H1 (cell line): ENCODE data around the gene ATP11A. TPM values are rescaled to one million over a fixed set of nuclear protein-coding genes. Genes with fewer than 3 reads are reported as not detected.

ENCODE experiments used
- CTCF ChIA-PET: fragments of 300-600 bp; sonication (Branson Sonifier 250); formaldehyde crosslinking; loops from one replicate; lab custom pipeline; 2021; ENCODE audit not compliant: partially characterized antibody; lab: Charles Lee
- POLR2A ChIA-PET: fragments of 300-600 bp; sonication (Branson Sonifier 250); formaldehyde crosslinking; loops from one replicate; lab custom pipeline; 2021; ENCODE audit warnings: inconsistent platforms; ENCODE audit not compliant: partially characterized antibody; lab: Charles Lee
- DNase-seq, 2 experiments: peaks; one replicate each; pipeline versions ENCODE4 v3.0.0 to v3.0.0-alpha.2; 2010 to 2022; ENCODE audit warnings: low spot score in 2 of 2, low read depth in 1 of 2, mixed read lengths in 1 of 2
- FAIRE-seq: peaks from 2 replicates; lab custom pipeline; 2011; peaks lifted over from hg19 to GRCh38; lab: Jason Lieb, UNC
- H2AFZ ChIP-seq: 2 replicates; pipeline ENCODE4 v1.8.1; 2012; ENCODE audit warnings: low read length, inconsistent platforms
- H2AK5ac ChIP-seq: 2 replicates; pipeline ENCODE4 v1.6.1; 2013; ENCODE audit warnings: low read depth, low read length
- H2BK120ac ChIP-seq: replicated peaks from 2 replicates; pipeline ENCODE3; 2013; ENCODE audit warnings: low read depth, low read length, inconsistent platforms
- H2BK12ac ChIP-seq: 2 replicates; pipeline ENCODE4 v1.6.1; 2013; ENCODE audit warnings: low read depth, low read length
- H2BK15ac ChIP-seq: 2 replicates; pipeline ENCODE4 v1.6.1; 2013; ENCODE audit warnings: low read length
- H2BK20ac ChIP-seq: 2 replicates; pipeline ENCODE4 v1.6.1; 2013; ENCODE audit warnings: low read length
- H2BK5ac ChIP-seq: 2 replicates; pipeline ENCODE4 v1.6.1; 2013; ENCODE audit warnings: low read depth, low read length
- H3K14ac ChIP-seq: 2 replicates; pipeline ENCODE4 v1.6.1; 2013; ENCODE audit warnings: inconsistent platforms; ENCODE audit not compliant: insufficient read length
- H3K18ac ChIP-seq: 2 replicates; pipeline ENCODE4 v1.6.1; 2013; ENCODE audit warnings: low read length; ENCODE audit errors: extremely low read depth
- H3K23ac ChIP-seq: 2 replicates; pipeline ENCODE4 v1.6.1; 2013; ENCODE audit warnings: inconsistent platforms; ENCODE audit not compliant: insufficient read length
- H3K23me2 ChIP-seq: 2 replicates; pipeline ENCODE4 v1.6.1; 2013; ENCODE audit warnings: low read depth, low read length
- H3K27ac ChIP-seq: 2 replicates; pipeline ENCODE4 v1.6.1; 2011; ENCODE audit warnings: low read depth, low read length, inconsistent platforms
- H3K27me3 ChIP-seq, 4 experiments: replicated peaks in 1 of 4; 1 replicate in 1 of 4; 2 replicates in 3 of 4; pipeline versions ENCODE4 v1.6.1 to v1.8.1; 2011 to 2013; ENCODE audit warnings: low read length in 3 of 4, mild to moderate bottlenecking in 3 of 4, inconsistent platforms in 2 of 4, mixed read lengths in 2 of 4, moderate library complexity in 1 of 4; ENCODE audit not compliant: control insufficient read depth in 3 of 4, insufficient read depth in 3 of 4; ENCODE audit errors: extremely low read depth in 1 of 4
- H3K36me3 ChIP-seq, 4 experiments: 2 replicates each; pipeline versions ENCODE4 v1.6.1 to v1.8.1; 2011 to 2013; ENCODE audit warnings: mild to moderate bottlenecking in 4 of 4, low read length in 3 of 4, moderate library complexity in 2 of 4, control low read depth in 1 of 4, inconsistent platforms in 1 of 4; ENCODE audit not compliant: insufficient read depth in 4 of 4, control insufficient read depth in 2 of 4
- H3K4ac ChIP-seq: replicated peaks from 2 replicates; pipeline ENCODE3; 2013; ENCODE audit warnings: low read length, low read depth, mixed read lengths, inconsistent platforms; ENCODE audit not compliant: insufficient read length
- H3K4me1 ChIP-seq, 4 experiments: replicated peaks in 1 of 4; 1 replicate in 1 of 4; 2 replicates in 3 of 4; pipeline versions ENCODE4 v1.6.1 to v1.8.1; 2011 to 2013; ENCODE audit warnings: low read length in 3 of 4, inconsistent platforms in 2 of 4, mixed read lengths in 1 of 4; ENCODE audit not compliant: insufficient read depth in 4 of 4, control insufficient read depth in 3 of 4
- H3K4me2 ChIP-seq, 2 experiments: 2 replicates each; pipeline versions ENCODE4 v1.6.1 to v1.8.1; 2011 to 2013; ENCODE audit warnings: low read depth in 2 of 2, low read length in 2 of 2, control low read depth in 1 of 2, inconsistent platforms in 1 of 2, mild to moderate bottlenecking in 1 of 2; ENCODE audit not compliant: insufficient read depth in 1 of 2
- H3K4me3 ChIP-seq, 4 experiments: fragments of 200-600, 300-600 bp in 1 of 4; sonication (generic), shearing (Covaris generic), sonication (Bioruptor Twin) in 1 of 4; 2 replicates each; pipeline versions ENCODE4 v1.5.1 to v1.8.1; 2011 to 2016; ENCODE audit warnings: low read length in 4 of 4, low read depth in 3 of 4, control low read depth in 2 of 4, inconsistent platforms in 2 of 4, mild to moderate bottlenecking in 2 of 4, mixed read lengths in 1 of 4, moderate library complexity in 1 of 4; ENCODE audit not compliant: insufficient read depth in 2 of 4; ENCODE audit errors: extremely low read depth in 1 of 4
- H3K56ac ChIP-seq: replicated peaks from 2 replicates; pipeline ENCODE3; 2013; ENCODE audit warnings: low read depth, mild to moderate bottlenecking, mixed read lengths, low read length, inconsistent platforms; ENCODE audit not compliant: insufficient read length
- H3K79me1 ChIP-seq: 2 replicates; pipeline ENCODE4 v1.6.1; 2013; ENCODE audit warnings: low read depth, low read length, control low read depth
- H3K79me2 ChIP-seq, 2 experiments: 2 replicates each; pipeline versions ENCODE4 v1.6.1 to v1.8.1; 2012 to 2013; ENCODE audit warnings: low read length in 2 of 2, mild to moderate bottlenecking in 2 of 2, inconsistent platforms in 1 of 2; ENCODE audit not compliant: insufficient read depth in 2 of 2, control insufficient read depth in 1 of 2
- H3K9ac ChIP-seq, 4 experiments: replicated peaks in 1 of 4; 1 replicate in 1 of 4; 2 replicates in 3 of 4; pipeline versions ENCODE4 v1.6.1 to v1.8.1; 2011 to 2013; ENCODE audit warnings: low read depth in 3 of 4, low read length in 3 of 4, control low read depth in 2 of 4, mild to moderate bottlenecking in 2 of 4, moderate library complexity in 2 of 4, inconsistent platforms in 1 of 4; ENCODE audit errors: extremely low read depth in 1 of 4
- H3K9me3 ChIP-seq, 2 experiments: 2 replicates each; pipeline versions ENCODE4 v1.6.1 to v1.8.1; 2012 to 2013; ENCODE audit warnings: mild to moderate bottlenecking in 2 of 2, moderate library complexity in 2 of 2, control low read depth in 1 of 2, inconsistent platforms in 1 of 2, low read depth in 1 of 2, low read length in 1 of 2, mixed read lengths in 1 of 2; ENCODE audit not compliant: insufficient read depth in 2 of 2
- H4K20me1 ChIP-seq, 2 experiments: replicated peaks in 1 of 2; 2 replicates each; pipeline versions ENCODE3 to v1.8.1; 2011 to 2013; ENCODE audit warnings: inconsistent platforms in 2 of 2, low read length in 2 of 2, mild to moderate bottlenecking in 1 of 2; ENCODE audit not compliant: insufficient read depth in 2 of 2, control insufficient read depth in 1 of 2
- H4K5ac ChIP-seq: 2 replicates; pipeline ENCODE4 v1.6.1; 2013; ENCODE audit warnings: low read length, low read depth, mixed read lengths, inconsistent platforms; ENCODE audit not compliant: insufficient read length
- H4K8ac ChIP-seq: 2 replicates; pipeline ENCODE4 v1.8.0; 2013; ENCODE audit warnings: mild to moderate bottlenecking, moderate library complexity, low read length, inconsistent platforms; ENCODE audit not compliant: insufficient read depth; ENCODE audit errors: extremely low read depth
- H4K91ac ChIP-seq: replicated peaks from 2 replicates; pipeline ENCODE3; 2013; ENCODE audit warnings: low read length, mixed read lengths, inconsistent platforms; ENCODE audit not compliant: insufficient read length
- CREB1 ChIP-seq: IDR thresholded peaks from 2 replicates; pipeline ENCODE4 v1.6.1; 2012; ENCODE audit warnings: inconsistent platforms
- CTCF ChIP-seq, 3 experiments: IDR thresholded peaks; 1 replicate in 2 of 3; 2 replicates in 1 of 3; pipeline versions ENCODE4 v1.5.1 to v1.6.1; 2011; ENCODE audit warnings: low read length in 3 of 3, mild to moderate bottlenecking in 3 of 3, inconsistent platforms in 2 of 3, low read depth in 1 of 3, moderate library complexity in 1 of 3; ENCODE audit not compliant: insufficient read depth in 1 of 3; ENCODE audit errors: control extremely low read depth in 1 of 3
- EZH2 ChIP-seq: fragments of 200-600 bp; sonication (generic); IDR thresholded peaks from 2 replicates; pipeline ENCODE4 v1.7.1; 2012; ENCODE audit warnings: low read depth, mild to moderate bottlenecking, moderate library complexity, low read length, inconsistent platforms; ENCODE audit not compliant: severe bottlenecking
- KDM4A ChIP-seq: IDR thresholded peaks from one replicate; pipeline ENCODE4 v1.7.1; 2012; ENCODE audit warnings: low read depth, mild to moderate bottlenecking, moderate library complexity, low read length, inconsistent platforms; ENCODE audit not compliant: severe bottlenecking
- KDM5A ChIP-seq: fragments of 200-600 bp; IDR thresholded peaks from 2 replicates; pipeline ENCODE4 v1.7.1; 2012; ENCODE audit warnings: mild to moderate bottlenecking, low read length, inconsistent platforms, mixed read lengths
- POLR2A ChIP-seq, 2 experiments: IDR thresholded peaks; 1 replicate in 1 of 2; 2 replicates in 1 of 2; pipeline ENCODE4 v1.6.1; 2011; ENCODE audit warnings: low read depth in 2 of 2, low read length in 2 of 2, mild to moderate bottlenecking in 2 of 2; ENCODE audit errors: control extremely low read depth in 1 of 2
- SAP30 ChIP-seq: fragments of 300-600 bp; sonication (generic); IDR thresholded peaks from 2 replicates; pipeline ENCODE4 v1.7.1; 2012; ENCODE audit warnings: low read length, moderate library complexity, mild to moderate bottlenecking, inconsistent platforms; ENCODE audit not compliant: insufficient read depth, insufficient replicate concordance
- SIN3A ChIP-seq, 2 experiments: IDR thresholded peaks in 1 of 2; conservative IDR thresholded peaks in 1 of 2; 2 replicates each; pipeline ENCODE4 v1.6.1; 2011 to 2012; ENCODE audit warnings: low read length in 2 of 2, improper control_type of control experiment in 1 of 2, low read depth in 1 of 2, mild to moderate bottlenecking in 1 of 2
- TBP ChIP-seq: IDR thresholded peaks from 2 replicates; pipeline ENCODE4 v1.6.1; 2011; ENCODE audit warnings: low read depth, low read length, improper control_type of control experiment
- whole genome bisulfite sequencing, 2 experiments: shearing (Covaris generic) in 1 of 2; methylation state at CpG; one replicate each; pipeline versions ENCODE4 v1.1.6 to v1.1.7; 2013 to 2015; ENCODE audit warnings: low lambda C conversion rate in 2 of 2, mixed read lengths in 2 of 2, inconsistent platforms in 1 of 2, low coverage in 1 of 2, missing lambda C conversion rate in 1 of 2; ENCODE audit not compliant: insufficient replicate concordance in 2 of 2, insufficient coverage in 1 of 2, insufficient read length in 1 of 2; ENCODE audit errors: extremely low coverage in 1 of 2, missing lambda C conversion rate in 1 of 2; 5-methylcytosine and 5-hydroxymethylcytosine counted together
- polyA plus RNA-seq, 7 experiments: library from polyadenylated mRNA; depleted of rRNA in 3 of 7; stranded (reverse) in 5 of 7; unstranded in 2 of 7; fragments of >200 nt in 5 of 7; fragments of 200-250 nt in 2 of 7; gene quantifications; 1 replicate in 5 of 7; 2 replicates in 1 of 7; 4 replicates in 1 of 7; pipeline versions ENCODE4 v1.2.1 to v1.2.3, GENCODE V29; 2011 to 2013; ENCODE audit warnings: missing spikeins in 2 of 7, mixed read lengths in 2 of 7
- total RNA-seq: library from RNA; stranded (reverse); fragmentation: NEBNext Ultra II Directional; extraction: Animal tissue kit (Norgen Biotek cat#: 25700); gene quantifications from 2 replicates; pipeline ENCODE4 v1.2.1, GENCODE V29; 2021
- TF ChIP-seq, protein P1 (sequence below): IDR thresholded peaks from 2 replicates; pipeline ENCODE4 v1.6.1; 2011; ENCODE audit warnings: low read length, improper control_type of control experiment

The ATP11A gene
- total and polyA plus RNA-seq, 2 of the 8 experiments (the other 6 are each of a cell fraction or from before 2014, with no cell fraction given): 28.8 to 72.9 TPM

DNA sequence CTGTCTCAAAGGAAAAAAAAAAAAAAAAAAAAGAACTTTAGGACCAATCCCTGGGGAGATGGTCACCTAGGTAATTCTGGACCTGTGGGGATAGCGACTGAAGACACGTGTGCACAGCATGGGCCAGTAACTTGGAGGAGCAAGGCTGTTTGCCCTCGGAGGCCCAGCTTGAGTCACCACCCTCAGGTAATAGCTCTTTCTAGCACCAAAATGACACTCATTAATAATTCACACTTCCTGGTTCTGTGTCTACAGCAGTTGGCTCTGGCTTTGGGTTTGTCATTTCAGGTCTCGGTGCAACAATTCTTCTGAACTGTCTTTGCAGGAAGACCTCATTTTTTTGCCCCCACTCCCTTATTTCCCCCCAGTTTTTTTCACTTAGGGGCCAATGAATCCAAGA, 3.9 kb upstream of the ATP11A start:
- ChIA-PET CTCF (interaction anchor here (0.6 to 1.0 kb wide), 2 partner anchors 9 to 27 kb away, joined by 3 to 4 read pairs; no protein-coding TSS in a partner anchor), POLR2A (interaction anchor here (0.7 kb wide), 1 partner anchor 16 kb away, joined by 3 read pairs; no protein-coding TSS in a partner anchor)
- Histone ChIP-seq H3K4me2 (no peak overlapping the region), H2BK15ac (no peak overlapping the region), H3K79me2 (peaks cover 0 to 2% of the 10 kb centered on the region in 2 experiments; a peak in 1 of 4 replicates), H4K20me1 (no peaks in the 10 kb centered on the region), H3K27ac (no peak overlapping the region), H3K79me1 (no peaks in the 10 kb centered on the region), H4K91ac (no peak overlapping the region), H2AK5ac (no peak overlapping the region), H3K14ac (no peak overlapping the region), H2BK120ac (no peak overlapping the region), H3K23me2 (peaks cover 4% of the 10 kb centered on the region; the same call in 1 of the 2 replicates), H3K56ac (no peak overlapping the region), H2BK12ac (no peak overlapping the region), H3K27me3 (peaks cover 0 to 2% (median 0%) of the 10 kb centered on the region in 4 experiments; a peak in 2 of 7 replicates), H4K8ac (no peak overlapping the region), H3K4ac (no peak overlapping the region), H3K9me3 (no peaks in the 10 kb centered on the region), H3K9ac (no peak overlapping the region), H2BK5ac (no peak overlapping the region), H4K5ac (no peak overlapping the region), H3K4me3 (no peak overlapping the region), H3K18ac (no peak overlapping the region), H2BK20ac (0 out of 2 replicates have a peak overlapping the region, but pooled peaks have one; percentile 13), H2AFZ (no peak overlapping the region), H3K4me1 (peaks cover 3 to 11% (median 9%) of the 10 kb centered on the region in 4 experiments), H3K36me3 (no peaks in the 10 kb centered on the region), H3K23ac (no peak overlapping the region)
- FAIRE-seq (no peak), DNase-seq (no peak)
- WGBS, 2 experiments: 93% methylated on average over 4 of the region's 4 CpGs; no CpG with 5 or more reads in 1 of the 2 experiments
- no peak for TF ChIP-seq SIN3A (conservative IDR thresholded peaks at IDR 0.05 in 1 of 2, IDR thresholded peaks at IDR 0.05 in 1 of 2; ENCODE audit: low read depth in 1 of 2, low read length in 2 of 2)
- TF ChIP-seq, protein P1, sequence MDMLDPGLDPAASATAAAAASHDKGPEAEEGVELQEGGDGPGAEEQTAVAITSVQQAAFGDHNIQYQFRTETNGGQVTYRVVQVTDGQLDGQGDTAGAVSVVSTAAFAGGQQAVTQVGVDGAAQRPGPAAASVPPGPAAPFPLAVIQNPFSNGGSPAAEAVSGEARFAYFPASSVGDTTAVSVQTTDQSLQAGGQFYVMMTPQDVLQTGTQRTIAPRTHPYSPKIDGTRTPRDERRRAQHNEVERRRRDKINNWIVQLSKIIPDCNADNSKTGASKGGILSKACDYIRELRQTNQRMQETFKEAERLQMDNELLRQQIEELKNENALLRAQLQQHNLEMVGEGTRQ: no peak
- no peak for TF ChIP-seq SAP30
- TF ChIP-seq KDM4A: no peak
- TF ChIP-seq EZH2: no peak
- no peak for TF ChIP-seq KDM5A
- TF ChIP-seq CREB1: no peak
- no peak for TF ChIP-seq POLR2A (IDR thresholded peaks at IDR 0.05; ENCODE audit: control extremely low read depth in 1 of 2, low read depth in 2 of 2, low read length in 2 of 2)
- no peak for TF ChIP-seq TBP
- TF ChIP-seq CTCF (IDR thresholded peaks at IDR 0.05; ENCODE audit: control extremely low read depth in 1 of 3, insufficient read depth in 1 of 3, low read depth in 1 of 3, low read length in 3 of 3): no peak
